K562 (cell line): ENCODE measurements around the gene CSNK1D. TPM values are rescaled to one million over a fixed set of nuclear protein-coding genes. Genes with fewer than 3 reads are reported as not detected.

Source experiments
- ARID2 ChIP-seq: fragments of 450-650 bp; IDR thresholded peaks from 2 replicates; pipeline ENCODE4 v1.6.1; 2017; ENCODE audit warnings: antibody characterized with exemption, mild to moderate bottlenecking
- BCOR ChIP-seq: fragments of 450-650 bp; IDR thresholded peaks from 2 replicates; pipeline ENCODE4 v1.6.1; 2016
- BHLHE40 ChIP-seq: IDR thresholded peaks from 2 replicates; pipeline ENCODE4 v1.6.1; 2011; ENCODE audit warnings: low read length, improper control_type of control experiment
- CBFA2T3 ChIP-seq: fragments of 450-650 bp; IDR thresholded peaks from 2 replicates; pipeline ENCODE4 v1.6.1; 2017
- GTF2A2 ChIP-seq: IDR thresholded peaks from 2 replicates; pipeline ENCODE4 v1.6.1; 2016; ENCODE audit warnings: mild to moderate bottlenecking, missing genetic modification characterization, missing compliant biosample characterization
- KAT7 ChIP-seq: sonication (generic); formaldehyde crosslinking; IDR thresholded peaks from 2 replicates; pipeline ENCODE4 v1.8.0; 2022; ENCODE audit warnings: missing genetic modification reagents, mild to moderate bottlenecking, borderline replicate concordance
- KLF16 ChIP-seq: IDR thresholded peaks from 2 replicates; pipeline ENCODE4 v1.6.1; 2016; ENCODE audit warnings: antibody characterized with exemption
- MAFF ChIP-seq: IDR thresholded peaks from 2 replicates; pipeline ENCODE4 v1.6.1; 2012; ENCODE audit warnings: low read length, improper control_type of control experiment
- MAFG ChIP-seq: fragments of 450-650 bp; conservative IDR thresholded peaks from 2 replicates; pipeline ENCODE4 v1.6.1; 2016; ENCODE audit warnings: missing genetic modification characterization, missing compliant biosample characterization
- MYC ChIP-seq, 2 experiments: fragments of 250-450 bp in 1 of 2; sonication (Bioruptor Pico) in 1 of 2; IDR thresholded peaks; 2 replicates each; pipeline versions ENCODE4 v1.5.1 to v1.6.1; 2012 to 2021; ENCODE audit warnings: low read depth in 2 of 2, borderline replicate concordance in 1 of 2, improper control_type of control experiment in 1 of 2, low read length in 1 of 2, mild to moderate bottlenecking in 1 of 2, moderate library complexity in 1 of 2
- PTRF ChIP-seq: fragments of 450-650 bp; IDR thresholded peaks from 2 replicates; pipeline ENCODE4 v1.6.1; 2016; ENCODE audit warnings: mild to moderate bottlenecking, missing genetic modification characterization, missing compliant biosample characterization
- RFX1 ChIP-seq: fragments of 450-650 bp; IDR thresholded peaks from 2 replicates; pipeline ENCODE4 v1.6.1; 2016; ENCODE audit warnings: mild to moderate bottlenecking, moderate library complexity
- SLC30A9 ChIP-seq: fragments of 250-450 bp; sonication (Bioruptor Pico); IDR thresholded peaks from 2 replicates; pipeline ENCODE4 v1.8.0; 2022; ENCODE audit warnings: mild to moderate bottlenecking, moderate library complexity
- SMARCA5 ChIP-seq: fragments of 450-650 bp; IDR thresholded peaks from 2 replicates; pipeline ENCODE4 v1.6.1; 2016
- SNIP1 ChIP-seq: fragments of 450-650 bp; IDR thresholded peaks from 2 replicates; pipeline ENCODE4 v1.7.1; 2017; ENCODE audit warnings: low read depth, mild to moderate bottlenecking
- XRCC3 ChIP-seq: fragments of 450-650 bp; IDR thresholded peaks from 2 replicates; pipeline ENCODE4 v1.6.1; 2017; ENCODE audit warnings: mild to moderate bottlenecking, moderate library complexity
- ZFX ChIP-seq: sonication (generic); formaldehyde crosslinking; IDR thresholded peaks from 2 replicates; pipeline ENCODE4 v1.8.0; 2022; ENCODE audit warnings: mild to moderate bottlenecking, missing genetic modification reagents, moderate library complexity
- ZNF224 ChIP-seq: sonication (generic); formaldehyde crosslinking; IDR thresholded peaks from 2 replicates; pipeline ENCODE4 v1.8.0; 2022; ENCODE audit warnings: mild to moderate bottlenecking, missing genetic modification reagents
- polyA plus RNA-seq, 8 experiments: library from polyadenylated mRNA; depleted of rRNA in 4 of 8; stranded (reverse) in 5 of 8; unstranded in 3 of 8; fragments of >200 nt; fragmentation: Nextera tagmentation in 2 of 8; fragmentation: Illumina TruSeq in 1 of 8; extraction: Ambion mirVana in 2 of 8; extraction: Trizol in 1 of 8; gene quantifications; 2 replicates each; pipeline versions ENCODE4 v1.2.1 to v1.2.3, GENCODE V29; 2011 to 2014; ENCODE audit warnings: inconsistent platforms in 1 of 8, missing spikeins in 1 of 8
- total RNA-seq, 7 experiments: library from RNA; depleted of rRNA in 6 of 7; stranded (reverse); fragments of >200 nt in 6 of 7; fragmentation: Illumina TruSeq in 2 of 7; extraction: Trizol in 2 of 7; gene quantifications; 2 replicates each; pipeline versions ENCODE4 v1.2.1 to v1.2.3, GENCODE V29; 2011 to 2021; ENCODE audit warnings: low replicate concordance in 1 of 7
- TF ChIP-seq, protein P1 (sequence below): sonication (generic); formaldehyde crosslinking; IDR thresholded peaks from 2 replicates; pipeline ENCODE4 v1.8.0; 2022; ENCODE audit warnings: mild to moderate bottlenecking, missing genetic modification reagents
- TF ChIP-seq, protein P2 (sequence below): fragments of 250-450 bp; sonication (Bioruptor Pico); IDR thresholded peaks from 2 replicates; pipeline ENCODE4 v1.9.0; 2021; ENCODE audit warnings: mild to moderate bottlenecking
- TF ChIP-seq, protein P3 (sequence below): fragments of 250-450 bp; sonication (Bioruptor Pico); IDR thresholded peaks from 2 replicates; pipeline ENCODE4 v1.8.0; 2022; ENCODE audit warnings: inconsistent platforms
- TF ChIP-seq, protein P4 (sequence below): sonication (generic); formaldehyde crosslinking; IDR thresholded peaks from 2 replicates; pipeline ENCODE4 v1.4.0; 2020; ENCODE audit warnings: mild to moderate bottlenecking, missing genetic modification reagents
- TF ChIP-seq, protein P5 (sequence below): fragments of 250-450 bp; sonication (Bioruptor Pico); IDR thresholded peaks from 2 replicates; pipeline ENCODE4 v1.8.0; 2021; ENCODE audit warnings: moderate library complexity, mild to moderate bottlenecking, inconsistent platforms

Gene CSNK1D
- total and polyA plus RNA-seq, 9 of the 15 experiments (the other 6 are each of a cell fraction or from before 2014, with no cell fraction given) = 6.5 to 133 (median 41.3) TPM

DNA sequence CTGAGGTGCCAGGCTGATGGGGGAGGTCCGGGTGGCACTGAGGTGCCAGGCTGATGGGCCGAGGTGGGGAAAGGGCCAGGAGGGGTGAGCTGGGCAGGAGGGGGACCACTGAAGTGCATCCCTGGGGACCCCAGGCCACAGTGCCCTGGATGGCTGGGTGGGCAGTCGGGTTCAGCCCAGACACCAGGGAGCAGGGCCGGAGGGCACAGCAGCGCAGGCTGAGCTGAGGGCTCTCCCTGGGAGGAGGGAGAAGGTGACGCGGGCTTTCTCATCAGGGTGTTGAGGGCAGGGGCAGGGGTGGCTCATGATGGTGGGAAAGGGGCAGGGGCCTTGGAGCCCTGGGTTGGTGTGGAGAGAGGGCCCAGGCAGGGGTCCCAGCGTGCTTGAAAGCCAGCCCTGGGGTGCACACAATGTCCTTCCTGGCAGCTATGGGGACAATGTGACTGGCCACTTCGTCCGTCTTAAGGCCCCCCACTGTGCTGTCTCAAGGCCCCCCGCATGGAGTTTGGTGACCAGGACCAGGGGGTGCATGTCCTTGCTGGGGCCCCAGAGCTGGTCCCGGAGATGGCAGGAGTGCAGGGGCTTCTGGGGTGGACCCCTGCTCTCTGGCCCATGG lies 27.9 kb upstream of the CSNK1D start (continued):
- TF ChIP-seq, protein P1, sequence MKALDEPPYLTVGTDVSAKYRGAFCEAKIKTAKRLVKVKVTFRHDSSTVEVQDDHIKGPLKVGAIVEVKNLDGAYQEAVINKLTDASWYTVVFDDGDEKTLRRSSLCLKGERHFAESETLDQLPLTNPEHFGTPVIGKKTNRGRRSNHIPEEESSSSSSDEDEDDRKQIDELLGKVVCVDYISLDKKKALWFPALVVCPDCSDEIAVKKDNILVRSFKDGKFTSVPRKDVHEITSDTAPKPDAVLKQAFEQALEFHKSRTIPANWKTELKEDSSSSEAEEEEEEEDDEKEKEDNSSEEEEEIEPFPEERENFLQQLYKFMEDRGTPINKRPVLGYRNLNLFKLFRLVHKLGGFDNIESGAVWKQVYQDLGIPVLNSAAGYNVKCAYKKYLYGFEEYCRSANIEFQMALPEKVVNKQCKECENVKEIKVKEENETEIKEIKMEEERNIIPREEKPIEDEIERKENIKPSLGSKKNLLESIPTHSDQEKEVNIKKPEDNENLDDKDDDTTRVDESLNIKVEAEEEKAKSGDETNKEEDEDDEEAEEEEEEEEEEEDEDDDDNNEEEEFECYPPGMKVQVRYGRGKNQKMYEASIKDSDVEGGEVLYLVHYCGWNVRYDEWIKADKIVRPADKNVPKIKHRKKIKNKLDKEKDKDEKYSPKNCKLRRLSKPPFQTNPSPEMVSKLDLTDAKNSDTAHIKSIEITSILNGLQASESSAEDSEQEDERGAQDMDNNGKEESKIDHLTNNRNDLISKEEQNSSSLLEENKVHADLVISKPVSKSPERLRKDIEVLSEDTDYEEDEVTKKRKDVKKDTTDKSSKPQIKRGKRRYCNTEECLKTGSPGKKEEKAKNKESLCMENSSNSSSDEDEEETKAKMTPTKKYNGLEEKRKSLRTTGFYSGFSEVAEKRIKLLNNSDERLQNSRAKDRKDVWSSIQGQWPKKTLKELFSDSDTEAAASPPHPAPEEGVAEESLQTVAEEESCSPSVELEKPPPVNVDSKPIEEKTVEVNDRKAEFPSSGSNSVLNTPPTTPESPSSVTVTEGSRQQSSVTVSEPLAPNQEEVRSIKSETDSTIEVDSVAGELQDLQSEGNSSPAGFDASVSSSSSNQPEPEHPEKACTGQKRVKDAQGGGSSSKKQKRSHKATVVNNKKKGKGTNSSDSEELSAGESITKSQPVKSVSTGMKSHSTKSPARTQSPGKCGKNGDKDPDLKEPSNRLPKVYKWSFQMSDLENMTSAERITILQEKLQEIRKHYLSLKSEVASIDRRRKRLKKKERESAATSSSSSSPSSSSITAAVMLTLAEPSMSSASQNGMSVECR = no peak
- no peak for TF ChIP-seq BCOR
- TF ChIP-seq MAFG = no peak
- TF ChIP-seq KLF16 = no peak
- peak; percentile 30; the same call in 1 of the 2 replicates for TF ChIP-seq ZFX (CRISPR knock-in tag)
- no peak for TF ChIP-seq KAT7 (CRISPR knock-in tag)
- no peak for TF ChIP-seq CBFA2T3
- TF ChIP-seq RFX1 = no peak
- TF ChIP-seq, protein P2, sequence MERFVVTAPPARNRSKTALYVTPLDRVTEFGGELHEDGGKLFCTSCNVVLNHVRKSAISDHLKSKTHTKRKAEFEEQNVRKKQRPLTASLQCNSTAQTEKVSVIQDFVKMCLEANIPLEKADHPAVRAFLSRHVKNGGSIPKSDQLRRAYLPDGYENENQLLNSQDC (CRISPR knock-in tag) = no peak
- 0 out of 2 replicates have a peak, but pooled peaks have one; percentile 35 for TF ChIP-seq SMARCA5
- no peak for TF ChIP-seq SLC30A9 (CRISPR knock-in tag)
- no peak for TF ChIP-seq PTRF (tag)
- TF ChIP-seq, protein P3, sequence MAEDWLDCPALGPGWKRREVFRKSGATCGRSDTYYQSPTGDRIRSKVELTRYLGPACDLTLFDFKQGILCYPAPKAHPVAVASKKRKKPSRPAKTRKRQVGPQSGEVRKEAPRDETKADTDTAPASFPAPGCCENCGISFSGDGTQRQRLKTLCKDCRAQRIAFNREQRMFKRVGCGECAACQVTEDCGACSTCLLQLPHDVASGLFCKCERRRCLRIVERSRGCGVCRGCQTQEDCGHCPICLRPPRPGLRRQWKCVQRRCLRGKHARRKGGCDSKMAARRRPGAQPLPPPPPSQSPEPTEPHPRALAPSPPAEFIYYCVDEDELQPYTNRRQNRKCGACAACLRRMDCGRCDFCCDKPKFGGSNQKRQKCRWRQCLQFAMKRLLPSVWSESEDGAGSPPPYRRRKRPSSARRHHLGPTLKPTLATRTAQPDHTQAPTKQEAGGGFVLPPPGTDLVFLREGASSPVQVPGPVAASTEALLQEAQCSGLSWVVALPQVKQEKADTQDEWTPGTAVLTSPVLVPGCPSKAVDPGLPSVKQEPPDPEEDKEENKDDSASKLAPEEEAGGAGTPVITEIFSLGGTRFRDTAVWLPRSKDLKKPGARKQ (CRISPR knock-in tag) = no peak
- TF ChIP-seq SNIP1 = no peak
- no peak for TF ChIP-seq XRCC3
- no peak for TF ChIP-seq GTF2A2
- no peak for TF ChIP-seq ZNF224 (CRISPR knock-in tag)
- TF ChIP-seq, protein P4, sequence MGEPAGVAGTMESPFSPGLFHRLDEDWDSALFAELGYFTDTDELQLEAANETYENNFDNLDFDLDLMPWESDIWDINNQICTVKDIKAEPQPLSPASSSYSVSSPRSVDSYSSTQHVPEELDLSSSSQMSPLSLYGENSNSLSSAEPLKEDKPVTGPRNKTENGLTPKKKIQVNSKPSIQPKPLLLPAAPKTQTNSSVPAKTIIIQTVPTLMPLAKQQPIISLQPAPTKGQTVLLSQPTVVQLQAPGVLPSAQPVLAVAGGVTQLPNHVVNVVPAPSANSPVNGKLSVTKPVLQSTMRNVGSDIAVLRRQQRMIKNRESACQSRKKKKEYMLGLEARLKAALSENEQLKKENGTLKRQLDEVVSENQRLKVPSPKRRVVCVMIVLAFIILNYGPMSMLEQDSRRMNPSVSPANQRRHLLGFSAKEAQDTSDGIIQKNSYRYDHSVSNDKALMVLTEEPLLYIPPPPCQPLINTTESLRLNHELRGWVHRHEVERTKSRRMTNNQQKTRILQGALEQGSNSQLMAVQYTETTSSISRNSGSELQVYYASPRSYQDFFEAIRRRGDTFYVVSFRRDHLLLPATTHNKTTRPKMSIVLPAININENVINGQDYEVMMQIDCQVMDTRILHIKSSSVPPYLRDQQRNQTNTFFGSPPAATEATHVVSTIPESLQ = no peak
- TF ChIP-seq MYC (IDR thresholded peaks at IDR 0.05; ENCODE audit: low read depth, low read length) = no peak
- no peak for TF ChIP-seq MYC (CRISPR knock-in tag; IDR thresholded peaks at IDR 0.05; ENCODE audit: borderline replicate concordance, low read depth)
- TF ChIP-seq, protein P5, sequence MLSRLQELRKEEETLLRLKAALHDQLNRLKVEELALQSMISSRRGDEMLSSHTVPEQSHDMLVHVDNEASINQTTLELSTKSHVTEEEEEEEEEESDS (CRISPR knock-in tag) = no peak
- no peak for TF ChIP-seq BHLHE40
- TF ChIP-seq ARID2 = no peak
- no peak for TF ChIP-seq MAFF
